Mononuclear cell (primary cell): ENCODE data around the gene LTBP2. TPM values are rescaled to one million over a fixed set of nuclear protein-coding genes. Genes with fewer than 3 reads are reported as not detected.

Experiments
- H3K27me3 ChIP-seq: 2 replicates; pipeline ENCODE4 v1.6.0; 2011; ENCODE audit warnings: low read length, control low read depth; ENCODE audit not compliant: insufficient read depth
- H3K4me1 ChIP-seq: 2 replicates; pipeline ENCODE4 v1.5.1; 2011; ENCODE audit warnings: mild to moderate bottlenecking, low read length, control low read depth; ENCODE audit not compliant: insufficient read depth
- H3K4me3 ChIP-seq: 2 replicates; pipeline ENCODE4 v1.5.1; 2011; ENCODE audit warnings: mild to moderate bottlenecking, low read length, moderate library complexity
- H3K9me3 ChIP-seq: 2 replicates; pipeline ENCODE4 v1.5.1; 2011; ENCODE audit warnings: low read depth, mild to moderate bottlenecking, control low read depth, low read length
- total RNA-seq: library from RNA; depleted of rRNA; stranded (reverse); fragments of >200 nt; gene quantifications from one replicate; pipeline ENCODE4 v1.2.3, GENCODE V29; 2012

LTBP2 gene
- total RNA-seq, 1 donor: 0.42 TPM

DNA sequence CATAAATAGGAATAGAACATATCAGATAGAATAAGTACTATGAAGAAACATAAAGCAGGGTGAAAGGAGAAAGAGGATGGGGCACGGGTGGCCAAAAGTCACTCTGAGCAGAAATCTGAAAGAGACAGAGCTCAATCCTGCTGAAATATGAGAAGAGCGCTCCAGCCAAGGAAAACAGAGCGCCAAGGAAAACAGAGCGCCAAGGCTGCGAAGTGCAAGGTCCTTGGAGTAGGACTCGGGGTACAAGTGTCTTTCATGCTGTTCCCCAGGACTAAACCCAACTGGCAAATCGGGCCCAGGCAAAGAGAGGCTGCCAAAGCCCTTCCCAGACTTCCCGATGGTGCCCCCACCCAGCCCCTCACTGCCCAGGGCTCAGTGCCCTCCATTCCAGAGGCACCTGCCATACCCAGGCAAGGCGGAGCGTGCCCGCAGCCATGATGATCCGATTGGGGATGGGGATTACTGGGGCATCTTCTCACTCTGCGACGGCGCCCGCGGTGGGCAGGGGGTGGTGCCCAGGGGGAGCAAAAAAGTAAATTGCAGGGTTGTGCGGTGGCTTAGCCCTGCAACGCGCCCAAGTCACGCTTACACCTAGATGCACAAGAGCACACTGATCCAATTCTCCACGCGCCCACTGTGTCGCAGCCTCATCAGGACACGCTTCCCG, 1.7 kb downstream of the LTBP2 start:
- H3K4me1 ChIP-seq: peaks cover 33% of the 10 kb centered on the region
- H3K4me3 ChIP-seq: no peak overlapping the region
- H3K27me3 ChIP-seq: peaks cover 14% of the 10 kb centered on the region
- no peaks in the 10 kb centered on the region for H3K9me3 ChIP-seq

DNA sequence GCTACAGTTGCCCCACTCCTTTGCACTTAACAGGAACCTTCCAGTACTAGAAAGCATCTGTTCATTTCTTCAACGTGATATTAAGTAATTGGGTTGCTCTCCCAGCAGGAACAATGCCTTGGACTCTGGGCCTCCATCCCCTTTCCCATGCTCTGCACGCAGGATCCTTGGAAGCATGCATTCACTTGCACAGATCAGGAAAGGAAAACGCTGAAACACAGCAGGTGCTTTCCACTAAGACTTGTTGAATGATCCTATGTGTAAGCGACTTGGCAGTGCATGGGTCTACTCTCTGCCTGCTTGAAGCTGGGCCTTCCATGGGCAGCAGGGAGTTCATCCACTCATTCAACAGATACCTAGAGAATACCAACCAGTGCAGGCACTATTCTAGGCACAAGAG, 2.3 kb downstream of the LTBP2 start:
- Histone ChIP-seq H3K4me3 (no peak overlapping the region), H3K9me3 (no peaks in the 10 kb centered on the region), H3K27me3 (peaks cover 14% of the 10 kb centered on the region), H3K4me1 (peaks cover 26% of the 10 kb centered on the region)

DNA sequence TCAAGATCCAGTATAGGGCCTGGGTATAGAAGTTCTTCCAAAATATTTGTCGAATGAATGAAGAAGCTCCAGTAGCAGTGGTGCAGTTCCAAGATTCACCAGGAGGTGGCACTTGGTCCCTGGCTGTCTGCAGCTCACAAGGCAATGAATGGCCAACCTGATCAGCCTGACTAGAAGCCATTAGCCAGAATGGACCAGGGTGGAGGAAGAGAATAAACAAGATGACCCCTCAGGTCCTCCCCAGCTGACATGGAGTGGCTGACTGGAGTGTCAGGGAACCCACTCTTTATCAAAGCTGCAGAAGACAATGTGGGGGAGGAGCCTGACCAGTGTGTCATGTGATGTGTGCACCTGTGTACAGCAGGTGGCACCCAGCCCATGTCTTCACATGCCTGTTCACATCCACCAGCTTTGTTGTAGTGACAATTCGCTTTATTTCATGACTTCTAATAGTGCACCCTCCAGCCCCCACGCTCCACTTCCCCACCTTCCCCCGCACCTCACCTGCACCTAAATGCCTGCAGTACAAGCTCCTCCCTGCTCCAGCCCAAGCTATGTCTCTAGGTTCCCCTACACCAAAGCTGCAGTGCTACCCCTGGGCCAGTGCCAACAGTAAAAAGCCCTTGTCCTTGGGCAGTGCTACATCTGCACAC, 3.0 kb downstream of the LTBP2 start:
- H3K4me3 ChIP-seq: no peak overlapping the region
- peaks cover 23% of the 10 kb centered on the region for H3K4me1 ChIP-seq
- H3K27me3 ChIP-seq: peaks cover 14% of the 10 kb centered on the region
- no peaks in the 10 kb centered on the region for H3K9me3 ChIP-seq

DNA sequence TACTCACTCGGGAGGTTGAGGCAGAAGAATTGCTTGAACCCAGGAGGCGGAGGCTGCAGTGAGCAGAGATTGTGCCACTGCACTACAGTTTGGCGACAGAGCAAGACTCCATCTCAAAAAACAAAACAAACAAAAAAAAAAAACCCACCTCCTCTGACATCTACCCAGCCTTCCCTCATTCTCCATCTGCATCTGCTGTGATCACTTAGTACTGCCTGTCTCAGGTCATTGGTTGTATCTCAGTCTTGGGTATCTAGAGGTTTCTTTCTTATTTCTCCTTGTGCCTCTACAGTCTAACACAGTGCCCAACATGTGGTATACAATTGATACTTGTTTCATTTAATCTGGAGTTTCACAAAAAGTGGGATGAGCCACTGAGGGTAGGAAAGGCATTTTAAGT, 5.3 kb downstream of the LTBP2 start:
- H3K4me1 ChIP-seq: peaks cover 7% of the 10 kb centered on the region
- no peaks in the 10 kb centered on the region for H3K9me3 ChIP-seq
- H3K27me3 ChIP-seq: peaks cover 13% of the 10 kb centered on the region
- no peak overlapping the region for H3K4me3 ChIP-seq

DNA sequence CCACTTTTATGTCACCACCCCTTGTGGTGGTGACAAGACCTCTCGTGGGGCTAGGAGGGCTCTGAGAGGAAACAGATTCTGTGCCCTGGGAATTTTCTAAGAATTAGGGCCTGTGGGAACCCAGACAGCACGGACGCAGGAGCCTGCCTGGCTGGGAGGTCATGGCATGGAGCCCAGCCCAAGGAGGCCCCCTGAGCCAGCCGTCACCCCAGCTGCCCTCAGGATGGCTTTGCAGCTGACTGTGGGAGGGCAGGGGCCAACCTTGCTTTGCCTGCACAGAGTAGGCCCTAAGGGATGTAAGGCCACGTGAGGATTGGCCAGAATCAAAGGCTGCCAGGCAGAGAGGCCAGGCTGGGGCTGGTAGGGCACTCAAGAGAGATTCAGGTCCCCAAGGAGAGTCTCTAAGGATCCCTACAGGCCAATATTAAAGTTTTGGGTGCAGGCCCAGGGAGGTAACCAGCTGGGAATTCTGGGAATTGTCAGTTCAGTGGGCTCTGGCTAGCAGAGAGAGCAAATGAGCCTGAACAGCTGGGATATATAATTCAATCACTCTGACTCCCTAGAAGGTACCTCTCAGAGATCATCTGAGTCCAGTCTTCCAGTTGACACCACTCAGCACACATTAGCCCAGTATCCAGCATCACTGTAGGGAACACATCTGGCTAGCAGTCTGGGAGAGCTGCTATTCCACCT, 6.4 kb downstream of the LTBP2 start:
- H3K4me1 ChIP-seq: no peaks in the 10 kb centered on the region
- peaks cover 3% of the 10 kb centered on the region for H3K27me3 ChIP-seq
- H3K4me3 ChIP-seq: no peak overlapping the region
- H3K9me3 ChIP-seq: no peaks in the 10 kb centered on the region

DNA sequence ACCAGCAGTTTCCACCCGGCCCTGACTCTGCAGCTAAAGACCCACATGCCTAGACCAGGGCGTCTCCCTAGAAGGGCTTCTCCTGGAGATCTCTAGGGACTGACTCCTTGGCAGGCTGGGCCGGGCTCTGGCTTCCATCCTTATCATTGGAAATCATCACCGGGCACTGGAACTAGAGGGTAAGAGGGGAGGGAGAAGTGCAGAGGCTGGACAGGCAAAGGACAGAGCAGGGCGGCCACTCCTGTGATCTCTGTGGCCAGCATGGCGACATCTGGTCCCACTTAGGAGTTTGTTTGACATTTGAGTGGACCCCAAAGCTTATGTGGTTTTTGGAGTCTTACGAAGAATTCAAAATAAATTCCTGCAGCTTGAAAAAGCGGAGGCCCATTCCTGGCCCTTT, 7.1 kb downstream of the LTBP2 start:
- H3K27me3 ChIP-seq: no peaks in the 10 kb centered on the region
- no peak overlapping the region for H3K4me3 ChIP-seq
- no peaks in the 10 kb centered on the region for H3K9me3 ChIP-seq
- H3K4me1 ChIP-seq: no peaks in the 10 kb centered on the region

DNA sequence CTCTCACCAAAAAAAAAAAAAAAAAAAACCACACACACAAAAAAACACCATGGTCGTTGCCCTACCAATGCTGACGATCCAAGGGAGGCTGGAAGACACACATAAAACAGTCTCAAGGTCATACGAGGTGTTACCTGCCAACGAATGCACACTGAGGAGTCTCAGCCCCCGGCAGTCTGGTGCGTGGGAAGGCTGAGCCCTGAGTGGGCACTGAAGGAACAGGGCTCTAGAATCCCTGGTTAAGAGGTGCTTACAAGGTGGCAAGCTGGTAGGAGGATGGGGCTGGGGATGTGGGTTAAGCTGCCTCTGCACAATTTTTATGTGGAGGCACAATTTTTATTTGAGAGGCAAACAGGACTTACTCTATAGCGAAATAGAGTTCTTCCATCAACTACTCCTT, 7.9 kb downstream of the LTBP2 start:
- H3K9me3 ChIP-seq: no peaks in the 10 kb centered on the region
- no peaks in the 10 kb centered on the region for H3K27me3 ChIP-seq

DNA sequence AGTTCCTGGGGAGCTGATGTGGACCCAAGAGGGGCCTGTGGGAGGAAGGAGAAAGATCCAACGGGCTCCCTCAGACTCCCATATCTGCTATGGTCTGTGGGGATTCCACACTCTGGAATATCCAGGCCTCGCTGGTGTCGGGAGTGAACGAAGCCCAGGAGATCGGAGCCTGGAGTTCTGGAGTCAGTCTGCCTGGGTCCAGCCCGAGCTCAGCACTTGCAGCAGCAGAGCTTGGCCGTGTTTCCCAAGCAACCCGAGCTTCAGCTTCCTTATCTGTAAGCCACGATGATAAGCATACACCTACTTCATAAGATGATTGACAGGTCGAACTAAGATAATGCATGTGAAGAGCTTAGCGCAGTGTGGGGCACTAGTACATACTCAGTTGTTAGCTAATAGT, 10.1 kb downstream of the LTBP2 start:
- H3K9me3 ChIP-seq: no peaks in the 10 kb centered on the region
- H3K27me3 ChIP-seq: no peaks in the 10 kb centered on the region
- H3K4me1 ChIP-seq: no peaks in the 10 kb centered on the region
- no peak overlapping the region for H3K4me3 ChIP-seq

More for the DNA sequence above, 7.9 kb downstream of the LTBP2 start:
- Histone ChIP-seq H3K4me1 (no peaks in the 10 kb centered on the region), H3K4me3 (no peak overlapping the region)

DNA sequence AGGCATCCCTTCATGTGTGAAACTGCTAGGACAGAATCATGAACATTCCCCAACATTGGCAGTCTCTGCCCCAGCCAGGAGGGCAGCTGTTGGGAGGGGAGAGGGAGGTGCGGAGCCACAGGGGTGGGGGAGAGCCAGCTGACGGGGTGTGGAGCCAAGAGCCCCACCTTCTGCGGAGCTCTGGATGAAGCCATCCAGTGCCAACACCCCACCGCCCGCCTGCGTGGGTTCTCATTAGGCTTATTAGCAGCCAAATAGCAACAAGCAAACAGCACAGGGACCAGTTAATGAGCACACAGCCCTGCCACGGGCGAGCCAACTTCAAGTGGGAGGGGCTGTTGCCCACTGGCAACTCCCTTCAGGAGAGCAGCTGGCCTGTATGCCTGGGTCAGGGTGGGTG, 12.1 kb downstream of the LTBP2 start:
- H3K9me3 ChIP-seq: no peaks in the 10 kb centered on the region
- H3K4me3 ChIP-seq: no peak overlapping the region
- no peaks in the 10 kb centered on the region for H3K27me3 ChIP-seq
- no peaks in the 10 kb centered on the region for H3K4me1 ChIP-seq

DNA sequence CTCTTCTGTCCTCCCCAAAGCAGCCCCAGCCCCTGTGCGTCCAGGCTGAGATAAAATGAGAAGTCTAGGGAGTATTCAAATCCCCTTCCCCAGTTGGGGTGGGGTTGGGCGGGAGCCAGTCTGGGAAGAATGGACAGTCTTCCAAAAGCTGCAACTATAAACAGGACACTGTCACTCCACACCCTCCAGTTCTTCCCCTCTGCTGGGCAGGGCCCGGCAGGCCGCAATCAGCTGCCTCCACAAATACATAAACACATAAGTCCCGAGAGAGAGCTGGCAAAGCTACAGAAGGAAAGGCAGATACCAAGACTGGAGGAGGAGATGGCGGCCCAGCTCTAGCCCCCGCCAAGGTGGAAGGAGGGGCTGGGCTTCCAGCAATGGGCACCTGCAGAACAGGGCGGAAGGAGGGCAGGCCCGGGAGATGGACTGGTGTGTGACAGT, 12.7 kb downstream of the LTBP2 start:
- Histone ChIP-seq H3K4me1 (no peaks in the 10 kb centered on the region), H3K4me3 (no peak overlapping the region), H3K9me3 (no peaks in the 10 kb centered on the region), H3K27me3 (no peaks in the 10 kb centered on the region)

DNA sequence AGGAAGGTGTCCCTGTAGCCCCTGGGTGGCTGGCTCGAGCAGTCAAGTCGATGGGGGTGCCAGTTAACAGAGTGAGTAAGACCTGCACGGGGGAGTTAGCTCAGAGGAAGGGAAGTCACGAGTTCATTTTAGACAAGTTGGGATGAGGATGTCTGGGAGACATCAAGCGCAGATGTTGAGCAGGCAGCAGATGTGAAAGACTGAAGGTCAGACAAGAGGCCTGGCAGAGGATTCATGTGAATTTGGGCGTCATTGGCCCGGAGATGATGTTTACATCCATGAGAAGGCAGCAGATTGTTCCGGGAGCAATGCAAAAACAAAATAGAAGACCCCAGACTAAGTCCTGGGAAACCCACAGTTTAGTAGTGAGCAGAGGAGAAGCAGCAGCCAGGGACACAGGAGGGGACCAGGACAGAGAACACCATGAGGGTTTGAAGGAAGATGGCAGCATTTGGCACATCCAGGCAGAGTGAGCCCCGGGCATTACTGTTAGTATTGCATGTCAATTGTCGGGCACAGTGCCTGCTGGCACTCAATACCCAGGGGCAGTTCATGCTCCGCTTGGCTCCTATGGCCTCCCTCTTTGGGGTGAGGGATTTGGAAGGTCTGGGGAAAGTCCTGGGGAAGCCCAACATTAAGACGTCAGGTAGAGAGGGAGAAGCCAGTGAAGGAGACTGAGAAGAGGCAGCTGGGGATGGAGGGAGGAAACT, 15.1 kb downstream of the LTBP2 start:
- H3K9me3 ChIP-seq: no peaks in the 10 kb centered on the region

DNA sequence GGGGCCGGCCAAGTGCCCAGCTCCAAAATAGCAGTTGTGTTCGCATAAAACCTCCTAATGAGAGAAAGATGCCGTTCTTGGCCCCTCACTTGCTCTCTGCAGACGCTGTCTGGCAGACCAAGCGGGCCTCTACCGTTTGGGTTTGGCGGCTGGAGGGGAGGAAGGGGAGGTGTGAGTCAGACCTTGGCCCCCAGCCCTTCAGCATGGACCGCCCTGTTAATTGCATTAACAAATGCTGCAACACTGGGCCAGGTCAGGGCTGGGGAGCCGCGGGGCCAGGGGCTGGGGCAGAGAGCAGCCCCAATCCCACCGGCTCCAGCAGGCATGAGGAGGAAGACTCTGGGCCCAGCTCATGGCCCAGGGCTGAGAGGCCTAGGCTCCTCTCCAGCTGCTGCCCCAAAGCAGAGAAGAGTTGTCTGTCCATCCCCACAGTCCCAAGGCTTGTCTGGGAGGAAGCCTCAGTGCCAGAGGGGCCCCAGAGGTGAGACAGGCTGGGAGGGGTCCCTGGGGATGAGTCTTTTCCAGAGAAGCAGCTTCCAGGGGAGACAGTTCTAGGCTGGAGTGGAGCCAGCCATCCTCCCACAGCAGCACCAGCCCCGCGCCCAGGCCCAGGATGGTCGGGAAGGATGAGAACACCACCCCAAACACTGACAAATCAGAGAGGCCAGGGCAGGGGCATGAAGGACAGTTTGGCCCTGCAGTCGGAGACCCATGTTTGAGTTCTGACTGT, 16.9 kb downstream of the LTBP2 start:
- H3K9me3 ChIP-seq: no peaks in the 10 kb centered on the region
- peaks cover 21% of the 10 kb centered on the region for H3K4me1 ChIP-seq
- no peak overlapping the region for H3K4me3 ChIP-seq
- H3K27me3 ChIP-seq: no peaks in the 10 kb centered on the region

More for the DNA sequence above, 15.1 kb downstream of the LTBP2 start:
- Histone ChIP-seq H3K4me3 (no peak overlapping the region), H3K4me1 (peaks cover 20% of the 10 kb centered on the region), H3K27me3 (no peaks in the 10 kb centered on the region)

DNA sequence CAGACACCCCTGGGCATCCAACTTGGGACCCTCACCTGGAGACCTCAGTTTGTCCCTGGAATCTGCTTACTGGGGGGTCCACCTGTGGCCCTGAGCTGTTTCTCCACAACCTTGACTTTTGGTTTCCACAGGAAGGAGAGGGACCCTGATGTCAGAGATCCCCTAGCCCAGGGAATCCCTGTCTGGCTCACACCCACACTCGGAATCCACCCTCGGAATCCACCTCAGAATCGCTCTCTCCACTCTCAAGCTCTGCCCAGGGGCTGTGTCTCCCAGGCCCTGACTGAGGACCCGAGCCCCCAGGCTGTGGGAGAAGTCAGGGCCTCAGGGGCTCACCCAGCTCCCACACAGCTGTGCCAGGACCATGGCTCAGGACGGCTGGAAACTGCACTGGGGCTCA, 17.4 kb downstream of the LTBP2 start:
- H3K9me3 ChIP-seq: no peaks in the 10 kb centered on the region
- no peak overlapping the region for H3K4me3 ChIP-seq
- H3K4me1 ChIP-seq: peaks cover 21% of the 10 kb centered on the region
- H3K27me3 ChIP-seq: no peaks in the 10 kb centered on the region

DNA sequence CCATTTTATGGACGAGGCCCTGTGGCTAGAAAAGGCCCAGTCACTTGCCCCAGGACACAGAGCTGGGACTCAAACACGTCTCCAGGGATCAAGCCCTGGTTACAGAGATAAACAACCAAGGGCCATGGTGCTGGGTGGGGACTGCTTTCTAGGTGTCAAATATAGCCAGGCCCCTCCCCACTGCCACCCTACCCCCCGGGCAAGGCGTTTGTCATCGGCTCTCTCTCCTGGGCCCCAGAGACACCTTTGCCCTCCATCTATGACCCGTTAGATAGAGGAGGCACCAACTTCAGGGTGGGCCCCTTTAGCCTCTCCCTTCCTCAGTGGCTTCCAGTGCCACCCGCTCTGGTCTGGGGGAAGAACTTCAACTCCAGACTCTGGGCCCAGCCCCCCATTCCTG, 18.0 kb downstream of the LTBP2 start:
- Histone ChIP-seq H3K27me3 (no peaks in the 10 kb centered on the region), H3K9me3 (no peaks in the 10 kb centered on the region), H3K4me1 (peaks cover 21% of the 10 kb centered on the region), H3K4me3 (no peak overlapping the region)
